ENCODE measurements around the gene MALRD1. TPM values are rescaled to one million over a fixed set of nuclear protein-coding genes. Genes with fewer than 3 reads are reported as not detected.

Gene MALRD1
- total and polyA plus RNA-seq, 2 of the 8 experiments (the other 6 are each of a cell fraction or from before 2014, with no cell fraction given) = 0.32 to 0.35 TPM

DNA sequence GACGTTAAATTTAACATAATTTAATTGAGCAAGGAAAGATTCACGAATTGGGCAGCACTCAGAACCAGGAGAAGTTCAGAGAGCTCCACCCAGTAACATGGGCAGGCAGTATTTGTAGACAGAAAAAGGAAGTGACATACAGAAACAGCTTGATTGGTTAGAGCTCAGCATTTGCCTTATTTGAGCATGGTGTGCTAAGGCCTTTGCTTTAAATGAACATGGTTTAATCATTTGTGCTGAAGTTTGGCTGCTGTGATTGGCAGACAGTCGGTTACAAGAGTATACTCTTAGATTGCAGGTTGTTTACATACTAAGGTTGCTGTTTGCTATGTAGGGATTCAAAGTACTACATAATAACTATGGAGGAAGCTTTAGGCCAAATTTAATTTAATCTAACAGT is 199.2 kb downstream of the MALRD1 start:
- H2AK5ac ChIP-seq (ENCODE audit: low read depth, low read length) = no peak overlapping the region
- H2BK120ac ChIP-seq (replicated peaks; ENCODE audit: low read depth, low read length) = no peak overlapping the region
- H3K56ac ChIP-seq (replicated peaks; ENCODE audit: insufficient read length, low read depth, low read length) = no peak overlapping the region
- H2AFZ ChIP-seq (ENCODE audit: low read length) = peak overlapping the region; percentile 98
- no peak overlapping the region for H3K27ac ChIP-seq (ENCODE audit: low read depth, low read length)
- H3K4ac ChIP-seq (replicated peaks; ENCODE audit: insufficient read length, low read depth, low read length) = no peak overlapping the region
- H4K8ac ChIP-seq (ENCODE audit: extremely low read depth, insufficient read depth, low read length) = no peak overlapping the region
- H3K79me1 ChIP-seq (ENCODE audit: low read depth, low read length) = no peaks in the 10 kb centered on the region
- H3K9ac ChIP-seq (replicated peaks in 1 of 4; ENCODE audit: extremely low read depth in 1 of 4, low read depth in 3 of 4, low read length in 3 of 4) = no peak overlapping the region
- no peaks in the 10 kb centered on the region for H3K4me1 ChIP-seq (replicated peaks in 1 of 4; ENCODE audit: control insufficient read depth in 3 of 4, insufficient read depth in 4 of 4, low read length in 3 of 4)
- H3K23ac ChIP-seq (ENCODE audit: insufficient read length) = no peak overlapping the region
- H3K36me3 ChIP-seq (ENCODE audit: control insufficient read depth in 2 of 4, insufficient read depth in 4 of 4, low read length in 3 of 4) = no peaks in the 10 kb centered on the region; a peak in 1 of 8 replicates
- WGBS, 2 experiments (ENCODE audit: extremely low coverage in 1 of 2, insufficient coverage in 1 of 2, insufficient read length in 1 of 2, insufficient replicate concordance in 2 of 2, low coverage in 1 of 2, low lambda C conversion rate in 2 of 2, missing lambda C conversion rate in 1 of 2) = 84% methylated on average over 3 of the region's 3 CpGs; no CpG with 5 or more reads in 1 of the 2 experiments
- H4K5ac ChIP-seq (ENCODE audit: insufficient read length, low read depth, low read length) = no peak overlapping the region
- no peaks in the 10 kb centered on the region for H3K9me3 ChIP-seq (ENCODE audit: insufficient read depth in 2 of 2, low read depth in 1 of 2, low read length in 1 of 2)
- no peak overlapping the region for H3K4me2 ChIP-seq (ENCODE audit: insufficient read depth in 1 of 2, low read depth in 2 of 2, low read length in 2 of 2)
- ChIA-PET CTCF (ENCODE audit: partially characterized antibody) (interaction anchor here (1.5 kb wide), 1 partner anchor 17 kb away, joined by 3 read pairs; no protein-coding TSS in a partner anchor), POLR2A (ENCODE audit: partially characterized antibody) (no interaction called here)
- no peak overlapping the region for H2BK5ac ChIP-seq (ENCODE audit: low read depth, low read length)
- H3K14ac ChIP-seq (ENCODE audit: insufficient read length) = no peak overlapping the region
- H3K4me3 ChIP-seq (ENCODE audit: extremely low read depth in 1 of 4, insufficient read depth in 2 of 4, low read depth in 3 of 4, low read length in 4 of 4) = no peak overlapping the region
- DNase-seq (ENCODE audit: low read depth in 1 of 2, low spot score in 2 of 2) = no peak
- no peak overlapping the region for H3K18ac ChIP-seq (ENCODE audit: extremely low read depth, low read length)
- H3K79me2 ChIP-seq (ENCODE audit: control insufficient read depth in 1 of 2, insufficient read depth in 2 of 2, low read length in 2 of 2) = no peaks in the 10 kb centered on the region
- H3K27me3 ChIP-seq (replicated peaks in 1 of 4; ENCODE audit: control insufficient read depth in 3 of 4, extremely low read depth in 1 of 4, insufficient read depth in 3 of 4, low read length in 3 of 4) = no peaks in the 10 kb centered on the region
- no peak overlapping the region for H4K91ac ChIP-seq (replicated peaks; ENCODE audit: insufficient read length, low read length)
- H2BK15ac ChIP-seq (ENCODE audit: low read length) = no peak overlapping the region
- no peaks in the 10 kb centered on the region for H4K20me1 ChIP-seq (replicated peaks in 1 of 2; ENCODE audit: control insufficient read depth in 1 of 2, insufficient read depth in 2 of 2, low read length in 2 of 2)
- H3K23me2 ChIP-seq (ENCODE audit: low read depth, low read length) = no peaks in the 10 kb centered on the region; the same call in 1 of the 2 replicates
- no peak for FAIRE-seq
- H2BK12ac ChIP-seq (ENCODE audit: low read depth, low read length) = no peak overlapping the region
- H2BK20ac ChIP-seq (ENCODE audit: low read length) = no peak overlapping the region
- TF ChIP-seq CEBPB (IDR thresholded peaks at IDR 0.05; ENCODE audit: low read depth, low read length) = no peak
- no peak for TF ChIP-seq CHD1 (IDR thresholded peaks at IDR 0.05; ENCODE audit: low read depth, low read length)
- no peak for TF ChIP-seq GTF2F1 (IDR thresholded peaks at IDR 0.05; ENCODE audit: borderline replicate concordance, low read depth, low read length)
- TF ChIP-seq SIX5 (IDR thresholded peaks at IDR 0.05; ENCODE audit: low read depth, low read length) = no peak
- TF ChIP-seq POLR2AphosphoS5 (IDR thresholded peaks at IDR 0.05; ENCODE audit: low read depth, low read length) = no peak
- TF ChIP-seq RNF2 (IDR thresholded peaks at IDR 0.05; ENCODE audit: borderline replicate concordance, low read depth, low read length, missing control alignments, poor library complexity, severe bottlenecking) = no peak
- no peak for TF ChIP-seq RBBP5 (IDR thresholded peaks at IDR 0.05; ENCODE audit: borderline replicate concordance, low read depth, low read length)
- no peak for TF ChIP-seq EZH2 (IDR thresholded peaks at IDR 0.05; ENCODE audit: low read depth, low read length, severe bottlenecking)
- no peak for TF ChIP-seq TAF1 (IDR thresholded peaks at IDR 0.05; ENCODE audit: low read depth, low read length)
- TF ChIP-seq ATF2 (IDR thresholded peaks at IDR 0.05; ENCODE audit: low read length) = no peak
- TF ChIP-seq SP1 (IDR thresholded peaks at IDR 0.05; ENCODE audit: low read depth, low read length) = no peak
- no peak for TF ChIP-seq BRCA1 (IDR thresholded peaks at IDR 0.05; ENCODE audit: low read depth, low read length)
- TF ChIP-seq ZNF274 (IDR thresholded peaks at IDR 0.05; ENCODE audit: borderline replicate concordance, extremely low read depth, low read length) = no peak
- TF ChIP-seq CHD2 (IDR thresholded peaks at IDR 0.05; ENCODE audit: low read length) = no peak
